ENCODE measurements around the gene TRIP13.

TRIP13 gene

GRCh38 chr5:848671-849111 is 44.0 kb upstream of the TRIP13 start:
- H3K4me1 Mint-ChIP-seq = peaks cover 5% of the 10 kb centered on the region
- H3K4me3 Mint-ChIP-seq = no peak overlapping the region
- no peaks in the 10 kb centered on the region for H3K36me3 Mint-ChIP-seq (ENCODE audit: low read depth)
- H3K27me3 Mint-ChIP-seq (ENCODE audit: low read depth) = peaks cover 27% of the 10 kb centered on the region
- H3K9me3 Mint-ChIP-seq = no peaks in the 10 kb centered on the region
- no peak for TF ChIP-seq CTCF (IDR thresholded peaks at IDR 0.05; ENCODE audit: unreplicated experiment in 3 of 3)
- H3K27ac Mint-ChIP-seq = no peak overlapping the region

DNA sequence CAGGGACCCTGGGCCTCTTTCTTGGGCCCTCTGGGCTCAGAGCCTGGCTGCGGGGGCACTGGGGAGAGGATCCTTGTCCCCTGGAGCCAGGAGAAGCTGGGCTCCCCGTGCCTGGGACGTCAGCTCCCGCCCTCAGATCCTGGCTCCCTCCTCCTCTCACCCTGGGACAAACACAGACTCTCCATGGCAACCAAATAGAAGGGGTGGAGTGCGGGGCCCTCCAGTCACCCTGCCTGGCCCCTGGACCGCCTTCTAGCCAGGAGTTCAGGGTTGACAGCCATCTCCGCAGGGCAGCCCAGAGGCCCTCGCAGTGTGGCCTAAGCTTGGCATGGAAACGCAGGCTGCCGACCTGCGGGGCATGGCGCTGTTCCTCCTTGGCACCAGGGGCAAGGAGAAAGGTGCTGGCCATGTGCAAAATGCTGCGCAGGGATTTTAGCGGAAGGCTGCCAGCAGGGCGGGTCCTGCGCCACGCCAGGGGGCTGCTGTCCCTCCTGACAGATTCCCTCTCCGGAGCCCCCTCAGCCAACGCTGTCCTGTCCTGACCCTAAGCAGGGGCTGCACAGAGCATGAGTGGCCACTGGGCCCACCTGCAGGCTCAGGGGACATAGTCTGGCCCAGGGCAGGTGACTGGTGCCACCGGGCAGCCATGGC is 42.9 kb upstream of the TRIP13 start:
- no peaks in the 10 kb centered on the region for H3K36me3 Mint-ChIP-seq (ENCODE audit: low read depth)

DNA sequence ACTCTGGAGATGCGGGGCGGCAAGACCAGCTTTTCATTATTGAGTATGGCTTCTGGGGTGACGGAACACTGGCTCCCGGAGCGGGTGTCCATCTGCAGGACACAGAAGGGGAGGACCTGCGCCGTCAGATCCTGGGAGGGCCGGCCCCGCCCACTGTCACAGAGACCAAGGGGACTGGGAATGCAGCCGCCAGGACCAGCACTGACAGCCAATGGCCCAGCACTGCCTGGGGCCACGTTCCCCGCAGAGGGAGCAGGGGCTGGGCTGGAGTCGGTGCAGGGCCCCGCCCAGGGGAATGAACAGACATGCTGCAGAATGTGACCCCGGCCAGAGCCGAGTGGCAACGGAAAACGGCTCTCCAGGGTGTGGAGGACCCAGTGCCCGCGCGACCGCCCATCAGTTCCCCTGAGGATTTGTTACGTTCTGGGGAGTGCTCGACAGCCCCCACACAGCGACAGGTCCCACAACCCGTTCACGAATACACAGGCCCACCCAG is 42.1 kb upstream of the TRIP13 start, which contains the start of gene ZDHHC11:
TSS of gene ZDHHC11 (minus strand) at position 476 of the 496 bp plus-strand sequence. CDS start at position 92, 384 bp downstream.
- no peak for TF ChIP-seq CTCF (IDR thresholded peaks at IDR 0.05; ENCODE audit: unreplicated experiment in 3 of 3)
- H3K9me3 Mint-ChIP-seq = no peaks in the 10 kb centered on the region
- H3K4me1 Mint-ChIP-seq = no peaks in the 10 kb centered on the region
- no peak within 1 kb of the TSS for H3K27ac Mint-ChIP-seq
- peaks cover 23% of the 10 kb centered on the region for H3K27me3 Mint-ChIP-seq (ENCODE audit: low read depth)
- no peaks in the 10 kb centered on the region for H3K36me3 Mint-ChIP-seq (ENCODE audit: low read depth)
- H3K4me3 Mint-ChIP-seq = no peak within 1 kb of the TSS

More for the DNA sequence above, 42.9 kb upstream of the TRIP13 start:
- Mint-ChIP-seq H3K4me3 (no peak overlapping the region), H3K4me1 (peaks cover 3% of the 10 kb centered on the region), H3K9me3 (no peaks in the 10 kb centered on the region), H3K27me3 (ENCODE audit: low read depth) (peaks cover 27% of the 10 kb centered on the region), H3K27ac (no peak overlapping the region)
- TF ChIP-seq CTCF (IDR thresholded peaks at IDR 0.05; ENCODE audit: unreplicated experiment in 3 of 3) = no peak

- Mint-ChIP-seq H3K4me1 (no peaks in the 10 kb centered on the region), H3K27me3 (ENCODE audit: low read depth) (peaks cover 23% of the 10 kb centered on the region), H3K9me3 (no peaks in the 10 kb centered on the region), H3K4me3 (no peak overlapping the region), H3K36me3 (ENCODE audit: low read depth) (no peaks in the 10 kb centered on the region), H3K27ac (no peak overlapping the region)
- TF ChIP-seq CTCF (IDR thresholded peaks at IDR 0.05; ENCODE audit: unreplicated experiment in 3 of 3) = no peak
Observed at GRCh38 chr5:851076-851475, 41.6 kb upstream of the TRIP13 start.

- TF ChIP-seq CTCF (IDR thresholded peaks at IDR 0.05; ENCODE audit: unreplicated experiment in 3 of 3) = no peak
- H3K4me3 Mint-ChIP-seq = no peak overlapping the region
- H3K27ac Mint-ChIP-seq = no peak overlapping the region
- no peaks in the 10 kb centered on the region for H3K36me3 Mint-ChIP-seq (ENCODE audit: low read depth)
- H3K27me3 Mint-ChIP-seq (ENCODE audit: low read depth) = peaks cover 20% of the 10 kb centered on the region
- H3K4me1 Mint-ChIP-seq = no peaks in the 10 kb centered on the region
- H3K9me3 Mint-ChIP-seq = no peaks in the 10 kb centered on the region
Observed at GRCh38 chr5:851553-851952, 41.1 kb upstream of the TRIP13 start.

GRCh38 chr5:852018-852417 is 40.7 kb upstream of the TRIP13 start:
- Mint-ChIP-seq H3K27ac (no peak overlapping the region), H3K36me3 (ENCODE audit: low read depth) (no peaks in the 10 kb centered on the region), H3K9me3 (no peaks in the 10 kb centered on the region), H3K4me1 (no peaks in the 10 kb centered on the region), H3K4me3 (no peak overlapping the region), H3K27me3 (ENCODE audit: low read depth) (peaks cover 17% of the 10 kb centered on the region)
- no peak for TF ChIP-seq CTCF (IDR thresholded peaks at IDR 0.05; ENCODE audit: unreplicated experiment in 3 of 3)
